WTC11 (cell line): ENCODE results near the gene EIF5B. TPM values are rescaled to one million over a fixed set of nuclear protein-coding genes. Genes with fewer than 3 reads are reported as not detected.

Experiments used
- CBFB ChIP-seq: sonication (generic); formaldehyde crosslinking; IDR thresholded peaks from 2 replicates; pipeline ENCODE4 v1.8.1; 2022; ENCODE audit warnings: mild to moderate bottlenecking, low read depth, missing genetic modification reagents
- CREB1 ChIP-seq: sonication (generic); formaldehyde crosslinking; IDR thresholded peaks from 2 replicates; pipeline ENCODE4 v1.8.0; 2023; ENCODE audit warnings: mild to moderate bottlenecking, missing genetic modification reagents
- ELF4 ChIP-seq: sonication (generic); formaldehyde crosslinking; IDR thresholded peaks from 2 replicates; pipeline ENCODE4 v1.8.1; 2022; ENCODE audit warnings: low read depth, mild to moderate bottlenecking, moderate library complexity, missing genetic modification reagents
- FOXK1 ChIP-seq: sonication (generic); formaldehyde crosslinking; IDR thresholded peaks from 2 replicates; pipeline ENCODE4 v1.8.0; 2022; ENCODE audit warnings: mild to moderate bottlenecking, moderate library complexity, missing genetic modification reagents
- GABPB1 ChIP-seq: sonication (generic); formaldehyde crosslinking; IDR thresholded peaks from 2 replicates; pipeline ENCODE4 v1.8.1; 2023; ENCODE audit warnings: mild to moderate bottlenecking, missing genetic modification reagents
- NFYB ChIP-seq: sonication (generic); formaldehyde crosslinking; conservative IDR thresholded peaks from 2 replicates; pipeline ENCODE4 v1.8.0; 2022; ENCODE audit warnings: low read depth, missing genetic modification reagents
- PRRX2 ChIP-seq: fragments of 250-450 bp; sonication (Bioruptor Pico); IDR thresholded peaks from 2 replicates; pipeline ENCODE4 v1.8.0; 2021; ENCODE audit warnings: mild to moderate bottlenecking
- RORB ChIP-seq: fragments of 250-450 bp; sonication (Bioruptor Pico); IDR thresholded peaks from 2 replicates; pipeline ENCODE4 v1.9.0; 2021; ENCODE audit warnings: mild to moderate bottlenecking
- TEAD4 ChIP-seq: sonication (generic); formaldehyde crosslinking; IDR thresholded peaks from 2 replicates; pipeline ENCODE4 v1.8.0; 2022; ENCODE audit warnings: mild to moderate bottlenecking, missing genetic modification reagents
- total RNA-seq: library from RNA; stranded (reverse); gene quantifications from 3 replicates; pipeline ENCODE4 v1.2.3, GENCODE V29; 2021
- TF ChIP-seq, protein P1 (sequence below): sonication (generic); formaldehyde crosslinking; IDR thresholded peaks from 2 replicates; pipeline ENCODE4 v1.8.0; 2022; ENCODE audit warnings: mild to moderate bottlenecking, missing genetic modification reagents
- TF ChIP-seq, protein P2 (sequence below): sonication (generic); formaldehyde crosslinking; IDR thresholded peaks from 2 replicates; pipeline ENCODE4 v1.8.1; 2023; ENCODE audit warnings: mild to moderate bottlenecking, missing genetic modification reagents, borderline replicate concordance
- TF ChIP-seq, protein P3 (sequence below): sonication (generic); formaldehyde crosslinking; IDR thresholded peaks from 2 replicates; pipeline ENCODE4 v1.8.0; 2022; ENCODE audit warnings: mild to moderate bottlenecking, missing genetic modification reagents
- TF ChIP-seq, protein P4 (sequence below): sonication (generic); formaldehyde crosslinking; IDR thresholded peaks from 2 replicates; pipeline ENCODE4 v1.8.1; 2022; ENCODE audit warnings: missing genetic modification reagents, borderline replicate concordance
- TF ChIP-seq, protein P5 (sequence below): sonication (generic); formaldehyde crosslinking; IDR thresholded peaks from 2 replicates; pipeline ENCODE4 v1.8.1; 2022; ENCODE audit warnings: mild to moderate bottlenecking, moderate library complexity, missing genetic modification reagents
- TF ChIP-seq, protein P6 (sequence below): sonication (generic); formaldehyde crosslinking; IDR thresholded peaks from 2 replicates; pipeline ENCODE4 v1.8.1; 2023; ENCODE audit warnings: mild to moderate bottlenecking, missing genetic modification reagents
- TF ChIP-seq, protein P7 (sequence below): fragments of 250-450 bp; sonication (Bioruptor Pico); IDR thresholded peaks from 2 replicates; pipeline ENCODE4 v1.9.0; 2021; ENCODE audit warnings: mild to moderate bottlenecking
- TF ChIP-seq, protein P8 (sequence below): fragments of 250-450 bp; sonication (Bioruptor Pico); IDR thresholded peaks from 2 replicates; pipeline ENCODE4 v1.9.0; 2021; ENCODE audit warnings: moderate library complexity, mild to moderate bottlenecking, inconsistent platforms, borderline replicate concordance
- TF ChIP-seq, protein P9 (sequence below): fragments of 250-450 bp; sonication (Bioruptor Pico); conservative IDR thresholded peaks from 2 replicates; pipeline ENCODE4 v1.9.0; 2021; ENCODE audit warnings: mild to moderate bottlenecking

Gene EIF5B
- total RNA-seq, 1 experiment from 2014 or later = 68.8 TPM

DNA sequence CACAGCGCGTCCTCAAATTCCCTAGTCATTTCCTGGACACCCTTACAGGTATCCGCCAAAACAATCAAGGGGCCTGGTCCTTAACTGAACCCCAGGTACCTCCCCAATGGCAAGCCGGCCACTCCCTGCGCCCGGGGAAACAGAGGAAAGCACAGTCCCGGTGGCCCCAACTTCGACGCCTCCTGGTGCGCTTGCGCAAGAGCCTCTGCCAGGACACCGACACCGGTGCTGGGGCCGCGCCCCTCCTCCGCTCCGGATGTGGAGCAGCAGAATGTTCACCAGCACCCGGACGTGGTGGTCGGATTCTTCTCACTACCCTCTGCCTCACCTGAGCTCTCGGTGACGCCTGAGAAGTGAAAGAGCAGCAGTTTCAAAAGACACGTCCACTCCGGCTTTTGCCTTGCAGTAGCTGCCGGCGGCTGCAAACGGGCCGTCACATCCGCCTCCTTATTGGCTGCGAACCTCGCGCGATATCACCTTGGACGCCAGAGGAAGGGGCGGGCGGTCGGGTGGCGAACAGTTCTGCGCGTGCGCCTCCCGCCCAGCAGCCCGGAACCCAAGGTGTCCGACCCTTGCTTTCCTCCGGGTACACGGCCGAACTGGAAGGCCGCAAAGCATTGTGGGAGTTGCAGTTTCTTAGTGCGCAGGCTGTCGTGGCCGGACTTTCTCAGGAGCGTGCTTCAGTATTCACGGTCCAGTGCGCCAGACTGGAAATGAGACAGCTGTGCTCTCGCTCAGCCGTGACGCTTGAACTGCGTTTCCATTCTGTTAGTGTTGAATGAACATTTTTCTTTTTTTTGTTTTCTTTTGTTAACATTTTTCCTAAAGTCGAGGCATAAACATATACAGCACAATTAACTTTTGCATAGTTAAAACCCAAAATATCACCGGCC, 1.0 kb upstream of the EIF5B start, which contains the start of gene TXNDC9 (continued):
- TF ChIP-seq, protein P1, sequence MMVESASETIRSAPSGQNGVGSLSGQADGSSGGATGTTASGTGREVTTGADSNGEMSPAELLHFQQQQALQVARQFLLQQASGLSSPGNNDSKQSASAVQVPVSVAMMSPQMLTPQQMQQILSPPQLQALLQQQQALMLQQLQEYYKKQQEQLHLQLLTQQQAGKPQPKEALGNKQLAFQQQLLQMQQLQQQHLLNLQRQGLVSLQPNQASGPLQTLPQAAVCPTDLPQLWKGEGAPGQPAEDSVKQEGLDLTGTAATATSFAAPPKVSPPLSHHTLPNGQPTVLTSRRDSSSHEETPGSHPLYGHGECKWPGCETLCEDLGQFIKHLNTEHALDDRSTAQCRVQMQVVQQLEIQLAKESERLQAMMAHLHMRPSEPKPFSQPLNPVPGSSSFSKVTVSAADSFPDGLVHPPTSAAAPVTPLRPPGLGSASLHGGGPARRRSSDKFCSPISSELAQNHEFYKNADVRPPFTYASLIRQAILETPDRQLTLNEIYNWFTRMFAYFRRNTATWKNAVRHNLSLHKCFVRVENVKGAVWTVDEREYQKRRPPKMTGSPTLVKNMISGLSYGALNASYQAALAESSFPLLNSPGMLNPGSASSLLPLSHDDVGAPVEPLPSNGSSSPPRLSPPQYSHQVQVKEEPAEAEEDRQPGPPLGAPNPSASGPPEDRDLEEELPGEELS (CRISPR knock-in tag) = no peak
- TF ChIP-seq GABPB1 = peak; percentile 86
- TF ChIP-seq, protein P2, sequence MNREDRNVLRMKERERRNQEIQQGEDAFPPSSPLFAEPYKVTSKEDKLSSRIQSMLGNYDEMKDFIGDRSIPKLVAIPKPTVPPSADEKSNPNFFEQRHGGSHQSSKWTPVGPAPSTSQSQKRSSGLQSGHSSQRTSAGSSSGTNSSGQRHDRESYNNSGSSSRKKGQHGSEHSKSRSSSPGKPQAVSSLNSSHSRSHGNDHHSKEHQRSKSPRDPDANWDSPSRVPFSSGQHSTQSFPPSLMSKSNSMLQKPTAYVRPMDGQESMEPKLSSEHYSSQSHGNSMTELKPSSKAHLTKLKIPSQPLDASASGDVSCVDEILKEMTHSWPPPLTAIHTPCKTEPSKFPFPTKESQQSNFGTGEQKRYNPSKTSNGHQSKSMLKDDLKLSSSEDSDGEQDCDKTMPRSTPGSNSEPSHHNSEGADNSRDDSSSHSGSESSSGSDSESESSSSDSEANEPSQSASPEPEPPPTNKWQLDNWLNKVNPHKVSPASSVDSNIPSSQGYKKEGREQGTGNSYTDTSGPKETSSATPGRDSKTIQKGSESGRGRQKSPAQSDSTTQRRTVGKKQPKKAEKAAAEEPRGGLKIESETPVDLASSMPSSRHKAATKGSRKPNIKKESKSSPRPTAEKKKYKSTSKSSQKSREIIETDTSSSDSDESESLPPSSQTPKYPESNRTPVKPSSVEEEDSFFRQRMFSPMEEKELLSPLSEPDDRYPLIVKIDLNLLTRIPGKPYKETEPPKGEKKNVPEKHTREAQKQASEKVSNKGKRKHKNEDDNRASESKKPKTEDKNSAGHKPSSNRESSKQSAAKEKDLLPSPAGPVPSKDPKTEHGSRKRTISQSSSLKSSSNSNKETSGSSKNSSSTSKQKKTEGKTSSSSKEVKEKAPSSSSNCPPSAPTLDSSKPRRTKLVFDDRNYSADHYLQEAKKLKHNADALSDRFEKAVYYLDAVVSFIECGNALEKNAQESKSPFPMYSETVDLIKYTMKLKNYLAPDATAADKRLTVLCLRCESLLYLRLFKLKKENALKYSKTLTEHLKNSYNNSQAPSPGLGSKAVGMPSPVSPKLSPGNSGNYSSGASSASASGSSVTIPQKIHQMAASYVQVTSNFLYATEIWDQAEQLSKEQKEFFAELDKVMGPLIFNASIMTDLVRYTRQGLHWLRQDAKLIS = no peak
- peak; percentile 79 for TF ChIP-seq FOXK1
- no peak for TF ChIP-seq TEAD4 (CRISPR knock-in tag)
- TF ChIP-seq, protein P3, sequence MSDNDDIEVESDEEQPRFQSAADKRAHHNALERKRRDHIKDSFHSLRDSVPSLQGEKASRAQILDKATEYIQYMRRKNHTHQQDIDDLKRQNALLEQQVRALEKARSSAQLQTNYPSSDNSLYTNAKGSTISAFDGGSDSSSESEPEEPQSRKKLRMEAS (CRISPR knock-in tag) = peak; percentile 60
- TF ChIP-seq, protein P4, sequence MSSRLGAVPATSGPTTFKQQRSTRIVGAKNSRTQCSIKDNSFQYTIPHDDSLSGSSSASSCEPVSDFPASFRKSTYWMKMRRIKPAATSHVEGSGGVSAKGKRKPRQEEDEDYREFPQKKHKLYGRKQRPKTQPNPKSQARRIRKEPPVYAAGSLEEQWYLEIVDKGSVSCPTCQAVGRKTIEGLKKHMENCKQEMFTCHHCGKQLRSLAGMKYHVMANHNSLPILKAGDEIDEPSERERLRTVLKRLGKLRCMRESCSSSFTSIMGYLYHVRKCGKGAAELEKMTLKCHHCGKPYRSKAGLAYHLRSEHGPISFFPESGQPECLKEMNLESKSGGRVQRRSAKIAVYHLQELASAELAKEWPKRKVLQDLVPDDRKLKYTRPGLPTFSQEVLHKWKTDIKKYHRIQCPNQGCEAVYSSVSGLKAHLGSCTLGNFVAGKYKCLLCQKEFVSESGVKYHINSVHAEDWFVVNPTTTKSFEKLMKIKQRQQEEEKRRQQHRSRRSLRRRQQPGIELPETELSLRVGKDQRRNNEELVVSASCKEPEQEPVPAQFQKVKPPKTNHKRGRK (CRISPR knock-in tag) = no peak
- TF ChIP-seq, protein P5, sequence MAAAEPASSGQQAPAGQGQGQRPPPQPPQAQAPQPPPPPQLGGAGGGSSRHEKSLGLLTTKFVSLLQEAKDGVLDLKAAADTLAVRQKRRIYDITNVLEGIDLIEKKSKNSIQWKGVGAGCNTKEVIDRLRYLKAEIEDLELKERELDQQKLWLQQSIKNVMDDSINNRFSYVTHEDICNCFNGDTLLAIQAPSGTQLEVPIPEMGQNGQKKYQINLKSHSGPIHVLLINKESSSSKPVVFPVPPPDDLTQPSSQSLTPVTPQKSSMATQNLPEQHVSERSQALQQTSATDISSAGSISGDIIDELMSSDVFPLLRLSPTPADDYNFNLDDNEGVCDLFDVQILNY (CRISPR knock-in tag) = 0 out of 2 replicates have a peak, but pooled peaks have one; percentile 48
- no peak for TF ChIP-seq NFYB
- TF ChIP-seq, protein P6, sequence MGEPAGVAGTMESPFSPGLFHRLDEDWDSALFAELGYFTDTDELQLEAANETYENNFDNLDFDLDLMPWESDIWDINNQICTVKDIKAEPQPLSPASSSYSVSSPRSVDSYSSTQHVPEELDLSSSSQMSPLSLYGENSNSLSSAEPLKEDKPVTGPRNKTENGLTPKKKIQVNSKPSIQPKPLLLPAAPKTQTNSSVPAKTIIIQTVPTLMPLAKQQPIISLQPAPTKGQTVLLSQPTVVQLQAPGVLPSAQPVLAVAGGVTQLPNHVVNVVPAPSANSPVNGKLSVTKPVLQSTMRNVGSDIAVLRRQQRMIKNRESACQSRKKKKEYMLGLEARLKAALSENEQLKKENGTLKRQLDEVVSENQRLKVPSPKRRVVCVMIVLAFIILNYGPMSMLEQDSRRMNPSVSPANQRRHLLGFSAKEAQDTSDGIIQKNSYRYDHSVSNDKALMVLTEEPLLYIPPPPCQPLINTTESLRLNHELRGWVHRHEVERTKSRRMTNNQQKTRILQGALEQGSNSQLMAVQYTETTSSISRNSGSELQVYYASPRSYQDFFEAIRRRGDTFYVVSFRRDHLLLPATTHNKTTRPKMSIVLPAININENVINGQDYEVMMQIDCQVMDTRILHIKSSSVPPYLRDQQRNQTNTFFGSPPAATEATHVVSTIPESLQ = no peak
- TF ChIP-seq, protein P7, sequence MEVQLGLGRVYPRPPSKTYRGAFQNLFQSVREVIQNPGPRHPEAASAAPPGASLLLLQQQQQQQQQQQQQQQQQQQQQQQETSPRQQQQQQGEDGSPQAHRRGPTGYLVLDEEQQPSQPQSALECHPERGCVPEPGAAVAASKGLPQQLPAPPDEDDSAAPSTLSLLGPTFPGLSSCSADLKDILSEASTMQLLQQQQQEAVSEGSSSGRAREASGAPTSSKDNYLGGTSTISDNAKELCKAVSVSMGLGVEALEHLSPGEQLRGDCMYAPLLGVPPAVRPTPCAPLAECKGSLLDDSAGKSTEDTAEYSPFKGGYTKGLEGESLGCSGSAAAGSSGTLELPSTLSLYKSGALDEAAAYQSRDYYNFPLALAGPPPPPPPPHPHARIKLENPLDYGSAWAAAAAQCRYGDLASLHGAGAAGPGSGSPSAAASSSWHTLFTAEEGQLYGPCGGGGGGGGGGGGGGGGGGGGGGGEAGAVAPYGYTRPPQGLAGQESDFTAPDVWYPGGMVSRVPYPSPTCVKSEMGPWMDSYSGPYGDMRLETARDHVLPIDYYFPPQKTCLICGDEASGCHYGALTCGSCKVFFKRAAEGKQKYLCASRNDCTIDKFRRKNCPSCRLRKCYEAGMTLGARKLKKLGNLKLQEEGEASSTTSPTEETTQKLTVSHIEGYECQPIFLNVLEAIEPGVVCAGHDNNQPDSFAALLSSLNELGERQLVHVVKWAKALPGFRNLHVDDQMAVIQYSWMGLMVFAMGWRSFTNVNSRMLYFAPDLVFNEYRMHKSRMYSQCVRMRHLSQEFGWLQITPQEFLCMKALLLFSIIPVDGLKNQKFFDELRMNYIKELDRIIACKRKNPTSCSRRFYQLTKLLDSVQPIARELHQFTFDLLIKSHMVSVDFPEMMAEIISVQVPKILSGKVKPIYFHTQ (CRISPR knock-in tag) = no peak
- no peak for TF ChIP-seq RORB (CRISPR knock-in tag)
- no peak for TF ChIP-seq PRRX2
- TF ChIP-seq, protein P8, sequence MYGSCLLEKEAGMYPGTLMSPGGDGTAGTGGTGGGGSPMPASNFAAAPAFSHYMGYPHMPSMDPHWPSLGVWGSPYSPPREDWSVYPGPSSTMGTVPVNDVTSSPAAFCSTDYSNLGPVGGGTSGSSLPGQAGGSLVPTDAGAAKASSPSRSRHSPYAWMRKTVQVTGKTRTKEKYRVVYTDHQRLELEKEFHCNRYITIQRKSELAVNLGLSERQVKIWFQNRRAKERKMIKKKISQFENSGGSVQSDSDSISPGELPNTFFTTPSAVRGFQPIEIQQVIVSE (CRISPR knock-in tag) = no peak
- TF ChIP-seq CREB1 (CRISPR knock-in tag) = no peak
- TF ChIP-seq, protein P9, sequence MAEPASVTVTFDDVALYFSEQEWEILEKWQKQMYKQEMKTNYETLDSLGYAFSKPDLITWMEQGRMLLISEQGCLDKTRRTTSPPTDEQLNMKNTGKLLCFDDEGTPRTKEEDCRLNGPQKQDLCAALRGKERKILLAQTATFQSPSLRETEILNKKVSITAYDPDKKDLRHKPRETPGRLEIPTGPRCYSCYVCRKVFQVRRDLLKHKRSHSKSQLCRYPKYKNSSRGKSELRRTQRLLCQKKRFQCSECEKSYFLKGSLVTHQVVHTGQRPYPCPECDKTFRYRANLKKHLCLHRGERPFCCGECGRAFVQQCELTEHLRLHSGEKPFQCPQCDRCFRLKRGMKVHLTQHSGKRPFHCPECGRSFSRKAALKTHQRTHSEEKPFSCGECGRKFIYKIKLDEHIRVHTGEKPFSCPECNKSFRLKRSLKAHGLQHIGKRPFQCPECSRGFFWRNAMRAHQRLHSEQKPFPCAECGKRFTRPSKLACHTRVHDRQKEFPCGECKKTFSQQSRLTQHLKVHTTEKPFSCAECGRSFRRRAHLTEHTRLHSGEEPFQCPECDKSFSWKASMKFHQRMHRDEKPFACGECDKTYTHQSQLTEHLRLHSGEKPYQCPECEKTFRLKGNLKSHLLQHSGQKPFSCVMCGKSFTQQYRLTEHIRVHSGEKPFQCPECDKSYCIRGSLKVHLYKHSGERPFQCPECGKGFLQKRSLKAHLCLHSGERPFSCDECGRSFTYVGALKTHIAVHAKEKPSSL (CRISPR knock-in tag) = no peak
- no peak for TF ChIP-seq ELF4 (CRISPR knock-in tag)
- TF ChIP-seq CBFB (CRISPR knock-in tag) = no peak
- TF ChIP-seq, all 79 proteins: peak for 8
